SK-N-DZ (cell line): ENCODE measurements around the gene OMA1.

Experiments
- DNase-seq: peaks from one replicate; pipeline ENCODE4 v3.0.0-alpha.2; 2015; ENCODE audit warnings: low spot score

The OMA1 gene

GRCh38 chr1:58431901-58432620 lies 114.5 kb downstream of the OMA1 start:
- DNase-seq, result no peak
